ENCODE measurements around the gene IGFL3.

DNA sequence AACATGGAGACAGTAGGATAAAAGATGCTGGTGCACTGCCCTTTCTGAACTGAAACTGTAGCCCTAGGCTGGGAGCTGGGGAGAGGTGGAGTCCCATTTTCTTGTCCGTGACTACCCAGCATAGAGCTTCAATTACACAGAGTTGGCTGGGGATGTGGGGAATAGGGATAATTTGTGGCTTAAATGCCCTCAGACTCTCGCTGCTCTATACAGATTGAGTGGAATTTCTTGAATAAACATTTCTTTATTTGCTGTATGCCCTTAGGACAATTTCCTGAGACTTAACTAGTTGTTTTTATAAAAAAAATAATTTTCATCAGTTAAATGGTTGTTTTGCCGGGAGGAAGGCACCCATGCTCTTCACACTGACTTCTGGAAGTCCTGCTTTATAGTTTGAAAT is 30.7 kb upstream of the IGFL3 start:
- TF ChIP-seq, protein P1, sequence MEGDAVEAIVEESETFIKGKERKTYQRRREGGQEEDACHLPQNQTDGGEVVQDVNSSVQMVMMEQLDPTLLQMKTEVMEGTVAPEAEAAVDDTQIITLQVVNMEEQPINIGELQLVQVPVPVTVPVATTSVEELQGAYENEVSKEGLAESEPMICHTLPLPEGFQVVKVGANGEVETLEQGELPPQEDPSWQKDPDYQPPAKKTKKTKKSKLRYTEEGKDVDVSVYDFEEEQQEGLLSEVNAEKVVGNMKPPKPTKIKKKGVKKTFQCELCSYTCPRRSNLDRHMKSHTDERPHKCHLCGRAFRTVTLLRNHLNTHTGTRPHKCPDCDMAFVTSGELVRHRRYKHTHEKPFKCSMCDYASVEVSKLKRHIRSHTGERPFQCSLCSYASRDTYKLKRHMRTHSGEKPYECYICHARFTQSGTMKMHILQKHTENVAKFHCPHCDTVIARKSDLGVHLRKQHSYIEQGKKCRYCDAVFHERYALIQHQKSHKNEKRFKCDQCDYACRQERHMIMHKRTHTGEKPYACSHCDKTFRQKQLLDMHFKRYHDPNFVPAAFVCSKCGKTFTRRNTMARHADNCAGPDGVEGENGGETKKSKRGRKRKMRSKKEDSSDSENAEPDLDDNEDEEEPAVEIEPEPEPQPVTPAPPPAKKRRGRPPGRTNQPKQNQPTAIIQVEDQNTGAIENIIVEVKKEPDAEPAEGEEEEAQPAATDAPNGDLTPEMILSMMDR (IDR thresholded peaks at IDR 0.05; ENCODE audit: poor library complexity), result no peak
- TF ChIP-seq EZH2 (IDR thresholded peaks at IDR 0.05; ENCODE audit: borderline replicate concordance), result no peak
- TF ChIP-seq EZH2phosphoT487 (IDR thresholded peaks at IDR 0.05; ENCODE audit: low read depth, severe bottlenecking, unreplicated experiment), result no peak

Measured in hepatocyte (in vitro differentiated cells).